Measurements from ENCODE around the gene ZBED5. TPM values are rescaled to one million over a fixed set of nuclear protein-coding genes. Genes with fewer than 3 reads are reported as not detected.

The ZBED5 gene
- total RNA-seq (2022; extraction: Qiagen RNA extraction), result 19.2 to 24.6 TPM (median 21.1 TPM) in 5 replicates

GRCh38 chr11:10857709-10858438 is at the start of gene ZBED5:
TSS of gene ZBED5 (minus strand) at chr11:10858053. CDS start at chr11:10854945, 3,108 bp downstream.

GRCh38 chr11:10808553-10809372 is 49.1 kb downstream of the ZBED5 start, which contains the start of gene EIF4G2:
TSS of gene EIF4G2 (minus strand) at chr11:10808926.

Other genes with a start within 250 kb of the ZBED5 start
- 0.05 to 0.13 TPM (median 0.08 TPM) in 4 of 5 replicates, not detected in the other for gene IRAG1, start 164.3 kb downstream of the ZBED5 start, total RNA-seq (2022; extraction: Qiagen RNA extraction)
- gene CTR9, start 106.8 kb downstream of the ZBED5 start, total RNA-seq (2022; extraction: Qiagen RNA extraction), result 21.2 to 24.7 TPM (median 23.8 TPM) in 5 replicates
- gene EIF4G2, start 49.1 kb downstream of the ZBED5 start, total RNA-seq (2022; extraction: Qiagen RNA extraction), result 515 to 804 TPM (median 579 TPM) in 5 replicates